ENCODE results near the gene MLLT11. TPM values are rescaled to one million over a fixed set of nuclear protein-coding genes. Genes with fewer than 3 reads are reported as not detected.

MLLT11 gene
- total and polyA plus RNA-seq, 7 donors: 0.60 to 5.0 (median 2.9) TPM

DNA sequence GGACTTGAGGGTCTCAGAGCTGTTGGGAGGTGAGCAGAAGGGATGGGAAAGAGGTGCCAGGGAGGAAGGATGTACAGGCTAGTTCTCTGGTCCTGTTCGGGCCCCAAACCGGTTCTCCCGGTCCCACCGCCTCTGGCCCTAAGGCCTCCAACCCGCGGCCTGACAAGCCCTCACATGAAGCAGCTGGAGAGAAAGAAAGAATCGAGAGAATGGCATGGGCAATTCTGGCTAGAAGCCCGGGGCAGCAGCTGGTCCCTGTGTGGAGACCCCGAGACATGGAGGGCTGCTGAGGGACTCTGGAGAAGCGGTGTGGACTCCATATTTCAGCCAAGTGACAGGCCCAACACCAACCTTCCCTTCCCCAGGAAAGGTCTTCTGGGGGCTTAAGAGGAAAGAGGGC is 1.5 kb upstream of the MLLT11 start:
- intact Hi-C loops (cut with DNase I): loop anchor here (1.0 kb wide), 1 partner anchor 12 kb away; the partner anchor contains the start of gene GABPB2
- H3K4me1 ChIP-seq: peaks cover 0 to 51% (median 40%) of the 10 kb centered on the region in 4 donors
- WGBS, 2 donors: 0% methylated on average over 10 of the region's 10 CpGs

DNA sequence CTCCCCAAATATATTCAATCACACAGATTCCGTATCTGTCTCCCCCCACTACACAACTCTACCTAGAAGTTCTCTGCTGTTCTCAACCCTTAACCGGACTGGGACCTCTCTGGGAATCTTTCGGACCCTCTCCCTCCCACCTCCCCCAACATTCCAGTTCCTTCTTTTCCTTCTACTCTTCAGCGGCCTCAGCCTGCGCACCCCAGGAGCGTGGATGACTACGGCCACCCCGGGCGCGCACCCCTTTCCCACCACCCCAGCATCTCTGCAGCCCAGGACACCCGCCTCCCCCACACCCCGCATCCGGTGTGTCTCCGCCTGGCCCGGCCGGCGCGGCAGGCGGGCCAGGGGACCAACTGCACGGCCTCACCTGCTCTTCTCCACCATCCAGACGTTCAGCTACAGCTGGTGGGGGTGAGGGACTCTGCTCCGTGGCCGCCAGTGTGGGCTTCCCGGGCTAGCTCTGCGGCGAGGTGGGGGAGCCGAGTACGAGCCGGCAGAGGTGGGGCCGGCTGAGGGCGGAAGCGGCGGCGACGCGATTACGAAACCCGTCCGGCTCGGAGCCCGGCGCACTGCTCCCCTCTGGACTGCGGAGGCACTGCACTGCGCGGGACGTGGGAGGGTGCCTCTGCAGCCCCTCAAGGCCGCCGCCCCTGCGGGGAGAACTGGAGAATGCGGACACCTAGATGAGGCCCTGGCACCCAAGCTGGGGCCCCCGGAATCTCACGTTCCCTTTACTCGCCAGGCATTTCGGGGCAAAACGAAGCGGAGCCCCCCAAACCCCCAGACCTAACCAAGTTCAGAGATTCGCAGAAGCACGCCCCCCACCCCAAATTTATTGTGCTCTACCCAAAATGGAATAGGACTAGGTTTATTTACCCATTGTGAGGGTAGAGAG is 839 bp upstream of the MLLT11 start, which contains the start of gene CDC42SE1:
TSS of gene CDC42SE1 (minus strand) at position 514 of the 898 bp plus-strand sequence. CDS start 3,892 bp downstream, outside the sequence.
- WGBS, 2 donors: 0 to 1% methylated on average over 58 of the region's 58 CpGs
- TF ChIP-seq EP300 (IDR thresholded peaks at IDR 0.05): no peak
- TF ChIP-seq, protein P1, sequence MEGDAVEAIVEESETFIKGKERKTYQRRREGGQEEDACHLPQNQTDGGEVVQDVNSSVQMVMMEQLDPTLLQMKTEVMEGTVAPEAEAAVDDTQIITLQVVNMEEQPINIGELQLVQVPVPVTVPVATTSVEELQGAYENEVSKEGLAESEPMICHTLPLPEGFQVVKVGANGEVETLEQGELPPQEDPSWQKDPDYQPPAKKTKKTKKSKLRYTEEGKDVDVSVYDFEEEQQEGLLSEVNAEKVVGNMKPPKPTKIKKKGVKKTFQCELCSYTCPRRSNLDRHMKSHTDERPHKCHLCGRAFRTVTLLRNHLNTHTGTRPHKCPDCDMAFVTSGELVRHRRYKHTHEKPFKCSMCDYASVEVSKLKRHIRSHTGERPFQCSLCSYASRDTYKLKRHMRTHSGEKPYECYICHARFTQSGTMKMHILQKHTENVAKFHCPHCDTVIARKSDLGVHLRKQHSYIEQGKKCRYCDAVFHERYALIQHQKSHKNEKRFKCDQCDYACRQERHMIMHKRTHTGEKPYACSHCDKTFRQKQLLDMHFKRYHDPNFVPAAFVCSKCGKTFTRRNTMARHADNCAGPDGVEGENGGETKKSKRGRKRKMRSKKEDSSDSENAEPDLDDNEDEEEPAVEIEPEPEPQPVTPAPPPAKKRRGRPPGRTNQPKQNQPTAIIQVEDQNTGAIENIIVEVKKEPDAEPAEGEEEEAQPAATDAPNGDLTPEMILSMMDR (IDR thresholded peaks at IDR 0.05): peak; percentile 90 to 96 (median 92)
- TF ChIP-seq POLR2A (IDR thresholded peaks at IDR 0.05): peak; percentile 96
- peak; percentile 96 to 99 (median 98) for TF ChIP-seq POLR2AphosphoS5 (IDR thresholded peaks at IDR 0.05)
- Histone ChIP-seq H3K9me3 (no peaks in the 10 kb centered on the region), H3K27ac (peak within 1 kb of the TSS; percentile 90 to 97 (median 92)), H3K27me3 (no peaks in the 10 kb centered on the region), H3K4me1 (peaks cover 0 to 51% (median 40%) of the 10 kb centered on the region in 4 donors), H3K36me3 (peaks cover 14 to 18% (median 14%) of the 10 kb centered on the region in 4 donors), H3K4me3 (peak within 1 kb of the TSS; percentile 75 to 98 (median 84))
- DNase-seq: peak; percentile 92
- intact Hi-C loops (cut with DNase I): loop anchor here (1.0 kb wide), 1 partner anchor 11 kb away; the partner anchor contains the start of gene GABPB2

More for the DNA sequence above, 1.5 kb upstream of the MLLT11 start:
- Histone ChIP-seq H3K4me3 (peak overlapping the region; percentile 75 to 98 (median 84)), H3K36me3 (peaks cover 20 to 25% (median 21%) of the 10 kb centered on the region in 4 donors), H3K9me3 (no peaks in the 10 kb centered on the region), H3K27me3 (no peaks in the 10 kb centered on the region), H3K27ac (peak overlapping the region; percentile 90 to 97 (median 92))
- peak; percentile 71 for DNase-seq
- TF ChIP-seq EP300 (IDR thresholded peaks at IDR 0.05) (no peak), POLR2A (IDR thresholded peaks at IDR 0.05) (no peak), POLR2AphosphoS5 (IDR thresholded peaks at IDR 0.05) (no peak)
- TF ChIP-seq, protein P1 (IDR thresholded peaks at IDR 0.05): no peak

DNA sequence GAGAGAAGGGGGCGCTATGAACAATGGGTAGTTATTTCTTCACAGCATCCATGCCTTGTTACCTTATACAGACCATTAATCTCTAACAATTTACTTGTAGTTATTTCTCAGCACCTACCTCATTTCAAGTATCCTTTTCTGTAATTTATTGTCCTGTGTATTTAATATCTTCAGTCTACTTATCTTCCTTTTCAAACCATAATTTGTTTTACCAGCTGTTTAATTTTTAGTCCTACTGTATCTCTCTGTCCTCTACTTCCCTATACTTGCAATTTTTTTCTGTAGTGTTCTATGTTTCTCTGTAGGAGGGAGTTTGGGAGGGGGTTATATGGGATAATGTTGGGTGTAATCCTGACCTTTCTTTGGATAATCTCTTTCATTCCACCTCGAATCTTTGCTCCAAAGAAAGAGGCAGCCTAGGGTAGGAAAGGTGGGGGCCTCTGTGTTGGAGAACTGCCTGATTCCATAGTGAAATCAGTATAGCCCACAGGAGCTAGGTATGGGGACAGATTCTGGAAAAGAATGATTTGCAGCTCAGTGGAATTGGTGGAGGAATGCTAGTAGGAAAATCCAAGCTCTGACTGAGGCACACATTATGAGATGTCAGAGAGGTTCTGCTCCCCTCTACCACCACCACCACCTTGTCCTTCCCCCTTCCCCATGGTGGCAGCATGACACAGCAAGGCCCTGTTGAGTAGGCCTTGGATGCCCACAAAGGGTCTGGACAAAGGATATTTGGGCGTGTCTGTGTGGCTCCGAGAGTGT is 642 bp downstream of the MLLT11 start:
- intact Hi-C loops (cut with DNase I): no loop called here
- Histone ChIP-seq H3K27me3 (no peaks in the 10 kb centered on the region), H3K4me1 (peaks cover 0 to 46% (median 33%) of the 10 kb centered on the region in 4 donors), H3K9me3 (no peaks in the 10 kb centered on the region), H3K36me3 (peaks cover 0 to 3% (median 0%) of the 10 kb centered on the region in 4 donors), H3K4me3 (peak overlapping the region; percentile 75 to 98 (median 84)), H3K27ac (peak overlapping the region; percentile 90 to 97 (median 92))
- WGBS, 2 donors: 65 to 76% methylated on average over 4 of the region's 4 CpGs
- peak; percentile 52 for DNase-seq
- TF ChIP-seq, protein P1 (IDR thresholded peaks at IDR 0.05): no peak
- no peak for TF ChIP-seq POLR2AphosphoS5 (IDR thresholded peaks at IDR 0.05)
- no peak for TF ChIP-seq POLR2A (IDR thresholded peaks at IDR 0.05)

DNA sequence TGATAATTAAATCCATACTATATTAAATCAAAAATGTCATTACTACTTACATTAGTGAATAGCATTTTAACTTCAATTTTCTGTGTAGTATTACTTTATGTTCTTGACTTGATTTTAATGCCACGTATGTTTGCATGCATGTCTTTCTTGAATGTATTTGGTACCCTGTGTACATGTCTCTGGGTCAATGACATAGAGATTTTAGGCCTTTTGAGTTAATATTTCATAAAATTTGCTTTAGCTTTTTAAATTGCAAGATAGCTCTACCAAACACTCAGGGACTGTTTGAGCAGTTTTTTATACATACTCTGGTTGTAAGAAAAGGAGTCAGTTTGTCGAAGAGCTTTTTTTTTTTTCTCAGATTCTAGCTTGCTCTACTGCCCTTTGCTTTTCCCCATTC is 1.5 kb downstream of the MLLT11 start:
- Histone ChIP-seq H3K4me3 (no peak overlapping the region), H3K36me3 (no peaks in the 10 kb centered on the region), H3K9me3 (no peaks in the 10 kb centered on the region), H3K4me1 (peaks cover 0 to 37% (median 25%) of the 10 kb centered on the region in 4 donors), H3K27me3 (no peaks in the 10 kb centered on the region), H3K27ac (peak overlapping the region in 1 of 4 donors; percentile 97)
- DNase-seq: no peak
- intact Hi-C loops (cut with DNase I): no loop called here
- 84 to 92% methylated on average over 2 of the region's 2 CpGs for WGBS, 2 donors
- TF ChIP-seq, protein P1 (IDR thresholded peaks at IDR 0.05): no peak
- TF ChIP-seq EP300 (IDR thresholded peaks at IDR 0.05) (no peak), POLR2AphosphoS5 (IDR thresholded peaks at IDR 0.05) (no peak), POLR2A (IDR thresholded peaks at IDR 0.05) (no peak)

All from sigmoid colon (tissue), 7 donors.